ENCODE measurements around the gene GDF7.

The GDF7 gene

GRCh38 chr2:20640411-20641122 is 26.4 kb upstream of the GDF7 start:
- no peak for DNase-seq
- in situ Hi-C loops (cut with HindIII; ENCODE audit: low pct_ligation_motif_present, low pct_unique_long_range_greater_than_20kb, low sequenced_read_pairs) = loop anchor here (25.0 kb wide), 1 partner anchor 203 kb away; the partner anchor contains the start of gene RHOB

GRCh38 chr2:20641123-20641985 is 25.6 kb upstream of the GDF7 start:
- in situ Hi-C loops (cut with HindIII; ENCODE audit: low pct_ligation_motif_present, low pct_unique_long_range_greater_than_20kb, low sequenced_read_pairs) = loop anchor here (25.0 kb wide), 1 partner anchor 204 kb away; the partner anchor contains the start of gene RHOB
- DNase-seq = peak; percentile 71

- in situ Hi-C loops (cut with HindIII; ENCODE audit: low pct_ligation_motif_present, low pct_unique_long_range_greater_than_20kb, low sequenced_read_pairs) = loop anchor here (25.0 kb wide), 1 partner anchor 205 kb away; the partner anchor contains the start of gene RHOB
- DNase-seq = peak; percentile 82
Measured at GRCh38 chr2:20642055-20642971, 24.6 kb upstream of the GDF7 start.

GRCh38 chr2:20643060-20643459 is 23.9 kb upstream of the GDF7 start:
- DNase-seq = no peak
- in situ Hi-C loops (cut with HindIII; ENCODE audit: low pct_ligation_motif_present, low pct_unique_long_range_greater_than_20kb, low sequenced_read_pairs) = loop anchor here (25.0 kb wide), 1 partner anchor 206 kb away; the partner anchor contains the start of gene RHOB

- DNase-seq = no peak
- in situ Hi-C loops (cut with HindIII; ENCODE audit: low pct_ligation_motif_present, low pct_unique_long_range_greater_than_20kb, low sequenced_read_pairs) = loop anchor here (25.0 kb wide), 1 partner anchor 207 kb away; the partner anchor contains the start of gene RHOB
Measured at GRCh38 chr2:20643826-20644225, 23.1 kb upstream of the GDF7 start.

- DNase-seq = no peak
- in situ Hi-C loops (cut with HindIII; ENCODE audit: low pct_ligation_motif_present, low pct_unique_long_range_greater_than_20kb, low sequenced_read_pairs) = loop anchor here (25.0 kb wide), 1 partner anchor 208 kb away; the partner anchor contains the start of gene RHOB
Measured at GRCh38 chr2:20645301-20645701, 21.6 kb upstream of the GDF7 start.

- in situ Hi-C loops (cut with HindIII; ENCODE audit: low pct_ligation_motif_present, low pct_unique_long_range_greater_than_20kb, low sequenced_read_pairs) = loop anchor here (25.0 kb wide), 1 partner anchor 208 kb away; the partner anchor contains the start of gene RHOB
- no peak for DNase-seq
Measured at GRCh38 chr2:20645761-20646160, 21.2 kb upstream of the GDF7 start.

- in situ Hi-C loops (cut with HindIII; ENCODE audit: low pct_ligation_motif_present, low pct_unique_long_range_greater_than_20kb, low sequenced_read_pairs) = loop anchor here (25.0 kb wide), 1 partner anchor 209 kb away; the partner anchor contains the start of gene RHOB
- DNase-seq = no peak
Measured at GRCh38 chr2:20646446-20646845, 20.5 kb upstream of the GDF7 start.

GRCh38 chr2:20647211-20647610 is 19.7 kb upstream of the GDF7 start:
- in situ Hi-C loops (cut with HindIII; ENCODE audit: low pct_ligation_motif_present, low pct_unique_long_range_greater_than_20kb, low sequenced_read_pairs) = loop anchor here (25.0 kb wide), 1 partner anchor 210 kb away; the partner anchor contains the start of gene RHOB
- DNase-seq = no peak

GRCh38 chr2:20647738-20648137 is 19.2 kb upstream of the GDF7 start:
- DNase-seq = no peak
- in situ Hi-C loops (cut with HindIII; ENCODE audit: low pct_ligation_motif_present, low pct_unique_long_range_greater_than_20kb, low sequenced_read_pairs) = loop anchor here (25.0 kb wide), 1 partner anchor 210 kb away; the partner anchor contains the start of gene RHOB

GRCh38 chr2:20648206-20648605 is 18.7 kb upstream of the GDF7 start:
- DNase-seq = no peak
- in situ Hi-C loops (cut with HindIII; ENCODE audit: low pct_ligation_motif_present, low pct_unique_long_range_greater_than_20kb, low sequenced_read_pairs) = loop anchor here (25.0 kb wide), 1 partner anchor 211 kb away; the partner anchor contains the start of gene RHOB

- in situ Hi-C loops (cut with HindIII; ENCODE audit: low pct_ligation_motif_present, low pct_unique_long_range_greater_than_20kb, low sequenced_read_pairs) = loop anchor here (25.0 kb wide), 1 partner anchor 212 kb away; the partner anchor contains the start of gene RHOB
- DNase-seq = no peak
Measured at GRCh38 chr2:20648831-20649230, 18.1 kb upstream of the GDF7 start.

GRCh38 chr2:20649576-20649975 is 17.4 kb upstream of the GDF7 start:
- DNase-seq = no peak
- in situ Hi-C loops (cut with HindIII; ENCODE audit: low pct_ligation_motif_present, low pct_unique_long_range_greater_than_20kb, low sequenced_read_pairs) = loop anchor here (25.0 kb wide), 1 partner anchor 212 kb away; the partner anchor contains the start of gene RHOB

- in situ Hi-C loops (cut with HindIII; ENCODE audit: low pct_ligation_motif_present, low pct_unique_long_range_greater_than_20kb, low sequenced_read_pairs) = loop anchor here (25.0 kb wide), 1 partner anchor 213 kb away; the partner anchor contains the start of gene RHOB
- DNase-seq = no peak
Measured at GRCh38 chr2:20649976-20650375, 17.0 kb upstream of the GDF7 start.

GRCh38 chr2:20650393-20650876 is 16.5 kb upstream of the GDF7 start:
- DNase-seq = peak; percentile 52
- in situ Hi-C loops (cut with HindIII; ENCODE audit: low pct_ligation_motif_present, low pct_unique_long_range_greater_than_20kb, low sequenced_read_pairs) = no loop called here

GRCh38 chr2:20650877-20651730 is 15.8 kb upstream of the GDF7 start, which contains the start of gene HS1BP3:
HS1BP3 (minus strand) TSS chr2:20651098; CDS start chr2:20651063, 35 bp downstream.
- in situ Hi-C loops (cut with HindIII; ENCODE audit: low pct_ligation_motif_present, low pct_unique_long_range_greater_than_20kb, low sequenced_read_pairs) = no loop called here
- DNase-seq = peak; percentile 83

GRCh38 chr2:20651731-20652099 is 15.2 kb upstream of the GDF7 start:
- in situ Hi-C loops (cut with HindIII; ENCODE audit: low pct_ligation_motif_present, low pct_unique_long_range_greater_than_20kb, low sequenced_read_pairs) = no loop called here
- no peak for DNase-seq
